Ovary (tissue), 3 donors: ENCODE results near the gene SETD6.

Source experiments
- EP300 ChIP-seq: sonication (generic); formaldehyde crosslinking; IDR thresholded peaks from one replicate; pipeline ENCODE4 v1.6.1; 2017; ENCODE audit warnings: antibody characterized with exemption
- TF ChIP-seq, protein P1 (sequence below), 3 donors: fragments of 450-650 bp in 2 of 3; fragments of 200-600 bp in 1 of 3; IDR thresholded peaks; one replicate each; pipeline versions ENCODE4 v1.5.1 to v1.8.0; 2016 to 2022; ENCODE audit warnings: antibody characterized with exemption in 3 of 3, mild to moderate bottlenecking in 1 of 3
- donor health status: DM: no; HTN: no; CAD: no.

DNA sequence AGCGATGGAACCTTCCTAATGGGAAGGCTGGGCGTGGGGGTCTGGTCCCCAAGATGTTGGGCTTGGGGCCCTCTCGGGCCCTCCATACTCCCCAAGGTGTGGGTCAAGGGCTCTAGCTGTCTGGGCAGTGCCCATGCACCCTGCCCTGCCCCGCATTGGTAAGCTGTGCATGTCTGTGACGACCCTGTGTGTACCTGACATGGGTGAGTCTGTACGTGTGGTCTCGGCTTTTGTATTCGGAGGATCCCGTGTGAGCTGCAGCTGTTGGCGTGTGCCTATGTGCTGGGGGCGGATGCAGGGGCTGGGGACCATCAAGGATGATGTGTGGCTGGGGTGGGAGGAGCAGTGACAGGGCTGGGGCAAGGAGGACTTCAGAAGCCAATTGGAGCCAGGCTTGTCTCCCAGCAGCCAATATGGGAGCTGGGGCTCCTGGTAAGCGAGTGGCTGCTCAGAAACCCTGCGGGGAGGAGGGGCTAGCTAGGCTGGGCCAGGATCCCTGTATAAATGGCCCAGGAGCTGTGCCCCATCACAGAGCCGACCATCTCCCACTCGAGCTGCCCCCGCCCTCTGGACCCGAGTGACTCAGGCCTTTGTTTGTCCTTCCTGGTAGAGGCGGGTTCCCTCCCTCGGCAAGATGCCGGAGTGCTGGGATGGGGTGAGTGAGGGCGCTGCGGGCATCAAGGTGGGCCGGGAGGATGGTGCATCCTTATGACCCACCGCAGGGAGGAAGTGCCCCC is 15.5 kb upstream of the SETD6 start, which contains the start of gene NDRG4:
- TF ChIP-seq, protein P1, sequence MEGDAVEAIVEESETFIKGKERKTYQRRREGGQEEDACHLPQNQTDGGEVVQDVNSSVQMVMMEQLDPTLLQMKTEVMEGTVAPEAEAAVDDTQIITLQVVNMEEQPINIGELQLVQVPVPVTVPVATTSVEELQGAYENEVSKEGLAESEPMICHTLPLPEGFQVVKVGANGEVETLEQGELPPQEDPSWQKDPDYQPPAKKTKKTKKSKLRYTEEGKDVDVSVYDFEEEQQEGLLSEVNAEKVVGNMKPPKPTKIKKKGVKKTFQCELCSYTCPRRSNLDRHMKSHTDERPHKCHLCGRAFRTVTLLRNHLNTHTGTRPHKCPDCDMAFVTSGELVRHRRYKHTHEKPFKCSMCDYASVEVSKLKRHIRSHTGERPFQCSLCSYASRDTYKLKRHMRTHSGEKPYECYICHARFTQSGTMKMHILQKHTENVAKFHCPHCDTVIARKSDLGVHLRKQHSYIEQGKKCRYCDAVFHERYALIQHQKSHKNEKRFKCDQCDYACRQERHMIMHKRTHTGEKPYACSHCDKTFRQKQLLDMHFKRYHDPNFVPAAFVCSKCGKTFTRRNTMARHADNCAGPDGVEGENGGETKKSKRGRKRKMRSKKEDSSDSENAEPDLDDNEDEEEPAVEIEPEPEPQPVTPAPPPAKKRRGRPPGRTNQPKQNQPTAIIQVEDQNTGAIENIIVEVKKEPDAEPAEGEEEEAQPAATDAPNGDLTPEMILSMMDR (IDR thresholded peaks at IDR 0.05), result no peak
- TF ChIP-seq EP300, result no peak
